ENCODE data around the gene AMELX. TPM values are rescaled to one million over a fixed set of nuclear protein-coding genes. Genes with fewer than 3 reads are reported as not detected.

AMELX gene
- total RNA-seq, 4 donors from 2014 or later: not detected

DNA sequence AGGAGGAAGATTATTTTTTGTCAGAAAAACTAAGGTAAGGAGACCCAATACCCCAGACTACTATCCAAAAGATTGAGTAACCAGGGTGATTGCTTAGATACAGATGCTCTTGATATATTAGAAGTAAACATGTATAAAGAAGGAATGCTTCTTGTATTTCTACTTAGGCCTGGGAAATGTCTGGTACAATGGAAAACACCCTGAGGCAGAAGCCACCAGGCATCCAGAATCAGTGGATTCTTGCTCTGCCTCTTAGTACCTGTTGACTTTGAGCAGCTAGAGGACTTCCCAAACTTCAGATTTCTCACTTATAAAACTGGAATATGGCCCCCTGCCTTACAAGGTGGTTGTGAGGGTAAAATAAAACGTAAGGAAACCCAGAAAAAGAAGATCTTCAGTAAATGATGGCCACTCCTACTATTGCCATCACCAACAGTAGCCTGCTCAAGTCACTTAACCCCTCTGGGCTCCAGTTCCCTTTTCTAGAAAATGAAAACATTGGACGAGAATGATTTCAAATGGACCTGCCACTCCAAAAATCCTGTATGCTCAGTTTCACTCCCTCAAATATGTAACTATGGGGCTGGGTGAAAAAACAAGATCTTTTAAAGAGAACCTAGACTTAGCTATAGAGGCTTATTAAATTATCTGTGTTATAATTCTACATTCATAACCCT, 56.6 kb downstream of the AMELX start:
- H3K27ac ChIP-seq (replicated peaks in 1 of 4): peak overlapping the region; percentile 40 to 84 (median 71)
- WGBS: 32% methylated on average over 2 of the region's 2 CpGs
- H3K9me3 ChIP-seq: no peaks in the 10 kb centered on the region
- no peak for DNase-seq (ENCODE audit: extremely low spot score)
- peaks cover 6 to 51% (median 32%) of the 10 kb centered on the region in 4 donors for H3K4me1 ChIP-seq
- intact Hi-C loops (cut with DNase I): no loop called here
- H3K36me3 ChIP-seq: no peaks in the 10 kb centered on the region
- TF ChIP-seq POLR2AphosphoS5 (IDR thresholded peaks at IDR 0.05) (no peak), POLR2A (IDR thresholded peaks at IDR 0.05; ENCODE audit: low read depth) (no peak), EP300 (IDR thresholded peaks at IDR 0.05) (no peak)
- TF ChIP-seq, protein P1, sequence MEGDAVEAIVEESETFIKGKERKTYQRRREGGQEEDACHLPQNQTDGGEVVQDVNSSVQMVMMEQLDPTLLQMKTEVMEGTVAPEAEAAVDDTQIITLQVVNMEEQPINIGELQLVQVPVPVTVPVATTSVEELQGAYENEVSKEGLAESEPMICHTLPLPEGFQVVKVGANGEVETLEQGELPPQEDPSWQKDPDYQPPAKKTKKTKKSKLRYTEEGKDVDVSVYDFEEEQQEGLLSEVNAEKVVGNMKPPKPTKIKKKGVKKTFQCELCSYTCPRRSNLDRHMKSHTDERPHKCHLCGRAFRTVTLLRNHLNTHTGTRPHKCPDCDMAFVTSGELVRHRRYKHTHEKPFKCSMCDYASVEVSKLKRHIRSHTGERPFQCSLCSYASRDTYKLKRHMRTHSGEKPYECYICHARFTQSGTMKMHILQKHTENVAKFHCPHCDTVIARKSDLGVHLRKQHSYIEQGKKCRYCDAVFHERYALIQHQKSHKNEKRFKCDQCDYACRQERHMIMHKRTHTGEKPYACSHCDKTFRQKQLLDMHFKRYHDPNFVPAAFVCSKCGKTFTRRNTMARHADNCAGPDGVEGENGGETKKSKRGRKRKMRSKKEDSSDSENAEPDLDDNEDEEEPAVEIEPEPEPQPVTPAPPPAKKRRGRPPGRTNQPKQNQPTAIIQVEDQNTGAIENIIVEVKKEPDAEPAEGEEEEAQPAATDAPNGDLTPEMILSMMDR (IDR thresholded peaks at IDR 0.05): no peak
- H3K4me3 ChIP-seq: peak overlapping the region in 1 of 4 donors; percentile 22
- H3K27me3 ChIP-seq: no peaks in the 10 kb centered on the region

Small RNA genes within 50 kb of the gene (small RNA-seq; reads per million reads assigned to genes)
- gene MIR548AX: 0 to 0.17 (median 0) reads per million in 3 donors

Other genes starting within 250 kb of the AMELX start
- 10 to 100 TPM; 17.7 to 24.2 (median 22.0) TPM for gene HCCS, start 182.1 kb upstream of the AMELX start, total RNA-seq